GM18870 (cell line): ENCODE results near the gene CDC14A.
"Not testable (repeated sequence)": the region's sequence is repeated elsewhere in the genome, so short reads cannot be mapped to it uniquely, and the experiment has no call there.

ENCODE experiments used
- ATAC-seq: cut with Tn5 transposase; IDR thresholded peaks from one replicate; pipeline ENCODE4 v1.9.1; 2021; ENCODE audit warnings: moderate library complexity; ENCODE audit not compliant: unreplicated experiment

Gene CDC14A

GRCh38 chr1:100331146-100331545 lies 21.2 kb upstream of the CDC14A start:
- not testable (repeated sequence) for ATAC-seq

- ATAC-seq = no peak
Measured at GRCh38 chr1:100332331-100332730, 20.0 kb upstream of the CDC14A start.

- ATAC-seq = no peak
Measured at GRCh38 chr1:100335436-100335835, 16.9 kb upstream of the CDC14A start.

- not testable (repeated sequence) for ATAC-seq
Measured at GRCh38 chr1:100337878-100338277, 14.4 kb upstream of the CDC14A start.

- ATAC-seq = not testable (repeated sequence)
Measured at GRCh38 chr1:100339735-100340134, 12.6 kb upstream of the CDC14A start.

GRCh38 chr1:100340494-100340893 lies 11.8 kb upstream of the CDC14A start:
- ATAC-seq = no peak

- ATAC-seq = no peak
Measured at GRCh38 chr1:100342348-100342747, 10.0 kb upstream of the CDC14A start.

- ATAC-seq = no peak
Measured at GRCh38 chr1:100343897-100344296, 8.4 kb upstream of the CDC14A start.

GRCh38 chr1:100344774-100345173 lies 7.5 kb upstream of the CDC14A start:
- ATAC-seq = no peak

- ATAC-seq = no peak
Measured at GRCh38 chr1:100346387-100346786, 5.9 kb upstream of the CDC14A start.

GRCh38 chr1:100347009-100347966 lies 5.0 kb upstream of the CDC14A start:
- no peak for ATAC-seq

- ATAC-seq = no peak
Measured at GRCh38 chr1:100348549-100349144, 3.7 kb upstream of the CDC14A start.

GRCh38 chr1:100349246-100349645 lies 3.1 kb upstream of the CDC14A start:
- ATAC-seq = no peak

GRCh38 chr1:100350787-100351094 lies 1.6 kb upstream of the CDC14A start:
- ATAC-seq = no peak

GRCh38 chr1:100351095-100351887 lies 1.0 kb upstream of the CDC14A start:
- ATAC-seq = peak; percentile 71

- ATAC-seq = no peak
Measured at GRCh38 chr1:100353071-100353801, 930 bp downstream of the CDC14A start.

GRCh38 chr1:100353988-100354387 lies 1.7 kb downstream of the CDC14A start:
- ATAC-seq = no peak

GRCh38 chr1:100354971-100355394 lies 2.7 kb downstream of the CDC14A start:
- no peak for ATAC-seq

GRCh38 chr1:100358210-100358609 lies 5.9 kb downstream of the CDC14A start:
- ATAC-seq = no peak

GRCh38 chr1:100359139-100359538 lies 6.8 kb downstream of the CDC14A start:
- no peak for ATAC-seq
